SK-N-SH (cell line): ENCODE results near the gene CHCHD6. TPM values are rescaled to one million over a fixed set of nuclear protein-coding genes. Genes with fewer than 3 reads are reported as not detected.

ENCODE experiments used
- CTCF ChIA-PET: fragments of 300-600, 350-600 bp; formaldehyde crosslinking; extraction: SDS; loops from one replicate; lab custom pipeline; 2021; lab: Yijun Ruan, JAX
- POLR2A ChIA-PET: fragments of 350-600 bp; sonication (Branson Sonifier 250); formaldehyde crosslinking; extraction: SDS; loops from one replicate; lab custom pipeline; 2020; ENCODE audit warnings: antibody characterized with exemption, inconsistent platforms; lab: Yijun Ruan, JAX
- DNase-seq: peaks from one replicate; pipeline ENCODE4 v3.0.0; 2012
- H2AFZ ChIP-seq: fragments of 200-600 bp; sonication (generic); 2 replicates; pipeline ENCODE4 v1.8.1; 2016; ENCODE audit warnings: antibody characterized with exemption, mild to moderate bottlenecking, low read depth
- H3F3A ChIP-seq: fragments of 200-600 bp; sonication (generic); replicated peaks from 2 replicates; pipeline ENCODE3; 2016; ENCODE audit warnings: antibody characterized with exemption, mild to moderate bottlenecking; ENCODE audit not compliant: insufficient read depth
- H3K27ac ChIP-seq, 2 experiments: fragments of 200-500 bp in 1 of 2; fragments of 200-600 bp in 1 of 2; sonication (Bioruptor generic) in 1 of 2; sonication (generic), shearing (Covaris generic) in 1 of 2; 2 replicates each; pipeline versions ENCODE4 v1.5.1 to v1.6.1; 2014 to 2016; ENCODE audit warnings: low read depth in 2 of 2, inconsistent platforms in 1 of 2, low read length in 1 of 2, mild to moderate bottlenecking in 1 of 2, mixed read lengths in 1 of 2
- H3K27me3 ChIP-seq: fragments of 200-600 bp; sonication (generic), shearing (Covaris generic); 2 replicates; pipeline ENCODE4 v1.6.1; 2016; ENCODE audit warnings: mixed run types; ENCODE audit not compliant: insufficient read depth
- H3K36me3 ChIP-seq, 2 experiments: fragments of 200-500 bp in 1 of 2; fragments of 200-600 bp in 1 of 2; sonication (Bioruptor generic) in 1 of 2; sonication (generic) in 1 of 2; replicated peaks in 1 of 2; 2 replicates each; pipeline versions ENCODE3 to v1.5.1; 2014 to 2016; ENCODE audit warnings: low read length in 1 of 2, mild to moderate bottlenecking in 1 of 2; ENCODE audit not compliant: insufficient read depth in 2 of 2, control insufficient read depth in 1 of 2
- H3K4me1 ChIP-seq, 2 experiments: fragments of 200-500 bp in 1 of 2; fragments of 200-600 bp in 1 of 2; sonication (Bioruptor generic) in 1 of 2; sonication (generic), shearing (Covaris generic) in 1 of 2; 2 replicates each; pipeline versions ENCODE4 v1.5.1 to v1.6.1; 2014 to 2016; ENCODE audit warnings: low read depth in 1 of 2, low read length in 1 of 2, mixed run types in 1 of 2; ENCODE audit not compliant: insufficient read depth in 2 of 2, control insufficient read depth in 1 of 2
- H3K4me2 ChIP-seq: fragments of 200-600 bp; sonication (generic), shearing (Covaris generic); 2 replicates; pipeline ENCODE4 v1.6.1; 2017; ENCODE audit warnings: mixed run types
- H3K4me3 ChIP-seq, 2 experiments: fragments of 200-500 bp in 1 of 2; fragments of 200-600 bp in 1 of 2; sonication (Bioruptor generic) in 1 of 2; sonication (generic), shearing (Covaris generic) in 1 of 2; 2 replicates each; pipeline versions ENCODE4 v1.5.1 to v1.8.1; 2014 to 2016; ENCODE audit warnings: low read depth in 2 of 2, inconsistent platforms in 1 of 2, low read length in 1 of 2, mild to moderate bottlenecking in 1 of 2, mixed read lengths in 1 of 2, moderate library complexity in 1 of 2
- H3K79me2 ChIP-seq: fragments of 200-600 bp; sonication (generic); 2 replicates; pipeline ENCODE4 v1.8.1; 2017; ENCODE audit warnings: mild to moderate bottlenecking; ENCODE audit not compliant: insufficient read depth
- H3K9ac ChIP-seq: fragments of 200-600 bp; sonication (generic); 2 replicates; pipeline ENCODE4 v1.6.1; 2017; ENCODE audit warnings: mixed run types
- H3K9me2 ChIP-seq: fragments of 200-600 bp; sonication (generic); 2 replicates; pipeline ENCODE4 v1.6.1; 2017; ENCODE audit warnings: mixed run types
- H3K9me3 ChIP-seq: fragments of 200-600 bp; sonication (generic); 2 replicates; pipeline ENCODE4 v1.6.1; 2017; ENCODE audit warnings: mixed run types, mild to moderate bottlenecking, moderate library complexity
- H4K20me1 ChIP-seq: fragments of 200-600 bp; sonication (generic); 2 replicates; pipeline ENCODE4 v1.6.1; 2017; ENCODE audit warnings: mild to moderate bottlenecking, mixed run types; ENCODE audit not compliant: insufficient read depth
- ELF1 ChIP-seq: IDR thresholded peaks from 2 replicates; pipeline ENCODE4 v1.4.0; 2012
- EZH2phosphoT487 ChIP-seq: fragments of 200-600 bp; sonication (generic); IDR thresholded peaks from 2 replicates; pipeline ENCODE4 v1.6.1; 2017; ENCODE audit warnings: low read depth, mixed run types, mild to moderate bottlenecking, antibody characterized with exemption, moderate library complexity, borderline replicate concordance
- FOSL2 ChIP-seq: IDR thresholded peaks from 2 replicates; pipeline ENCODE4 v1.4.0; 2012; ENCODE audit warnings: low read depth, mild to moderate bottlenecking, moderate library complexity, borderline replicate concordance
- FOXM1 ChIP-seq: IDR thresholded peaks from 2 replicates; pipeline ENCODE4 v1.4.0; 2012; ENCODE audit warnings: low read depth, mild to moderate bottlenecking
- GATA2 ChIP-seq: sonication (generic); formaldehyde crosslinking; IDR thresholded peaks from 2 replicates; pipeline ENCODE4 v1.5.0; 2020; ENCODE audit warnings: mild to moderate bottlenecking, missing genetic modification reagents
- MAX ChIP-seq: IDR thresholded peaks from 2 replicates; pipeline ENCODE4 v1.4.0; 2012; ENCODE audit warnings: low read depth
- MEF2A ChIP-seq: IDR thresholded peaks from 2 replicates; pipeline ENCODE4 v1.4.0; 2012; ENCODE audit warnings: low read depth, borderline replicate concordance
- NFIC ChIP-seq: IDR thresholded peaks from 2 replicates; pipeline ENCODE4 v1.4.0; 2012; ENCODE audit warnings: borderline replicate concordance
- NRF1 ChIP-seq: IDR thresholded peaks from 2 replicates; pipeline ENCODE4 v1.6.1; 2012; ENCODE audit warnings: low read depth, mild to moderate bottlenecking, low read length
- PBX3 ChIP-seq: IDR thresholded peaks from 2 replicates; pipeline ENCODE4; 2012
- POLR2AphosphoS5 ChIP-seq: IDR thresholded peaks from 2 replicates; pipeline ENCODE4 v1.6.1; 2012; ENCODE audit warnings: low read depth, low read length
- RCOR1 ChIP-seq: fragments of 150-350 bp; IDR thresholded peaks from 2 replicates; pipeline ENCODE4 v1.6.1; 2017; ENCODE audit warnings: antibody characterized with exemption, low read length
- SMC3 ChIP-seq: IDR thresholded peaks from 2 replicates; pipeline ENCODE4 v1.6.1; 2012; ENCODE audit warnings: low read depth, low read length, improper control_type of control experiment
- TAF1 ChIP-seq: IDR thresholded peaks from 2 replicates; pipeline ENCODE4 v1.6.1; 2012; ENCODE audit warnings: low read depth, mild to moderate bottlenecking, low read length, moderate library complexity, borderline replicate concordance
- TEAD4 ChIP-seq: IDR thresholded peaks from 2 replicates; pipeline ENCODE4 v1.4.0; 2012; ENCODE audit warnings: mild to moderate bottlenecking, borderline replicate concordance; ENCODE audit not compliant: insufficient read depth
- USF1 ChIP-seq: IDR thresholded peaks from 2 replicates; pipeline ENCODE4 v1.4.0; 2012; ENCODE audit warnings: low read depth, borderline replicate concordance
- USF2 ChIP-seq: fragments of 150-350 bp; IDR thresholded peaks from 2 replicates; pipeline ENCODE4 v1.6.1; 2017; ENCODE audit warnings: antibody characterized with exemption, low read length, low read depth, borderline replicate concordance
- YY1 ChIP-seq: IDR thresholded peaks from 2 replicates; pipeline ENCODE4 v1.4.0; 2012; ENCODE audit warnings: low read depth, mild to moderate bottlenecking
- WGBS: methylation state at CpG from one replicate; pipeline ENCODE4 v1.1.6; 2017; ENCODE audit warnings: low lambda C conversion rate; 5-methylcytosine and 5-hydroxymethylcytosine counted together
- polyA plus RNA-seq, 3 experiments: library from polyadenylated mRNA; depleted of rRNA; stranded (reverse); fragments of >200 nt; gene quantifications; 2 replicates each; pipeline ENCODE4 v1.2.3, GENCODE V29; 2012

Gene CHCHD6
- polyA plus RNA-seq, 1 of the 3 experiments (the other 2 are of a cell fraction): 42.5 TPM

- DNase-seq: no peak
- ChIA-PET CTCF (interaction anchor here (0.7 to 6.4 kb wide), 9 partner anchors 8 to 496 kb away, joined by 3 to 54 read pairs (median 5); no protein-coding TSS in a partner anchor), POLR2A (no interaction called here)
- H4K20me1 ChIP-seq: no peaks in the 10 kb centered on the region
- TF ChIP-seq FOXM1 (no peak), POLR2AphosphoS5 (no peak), USF1 (no peak)
- H3K9me3 ChIP-seq: no peaks in the 10 kb centered on the region
- no peak overlapping the region for H2AFZ ChIP-seq
- no peak overlapping the region for H3K4me3 ChIP-seq
- no peaks in the 10 kb centered on the region for H3F3A ChIP-seq
- no peaks in the 10 kb centered on the region for H3K79me2 ChIP-seq
- WGBS: 86% methylated on average over 8 of the region's 10 CpGs
- peaks cover 0 to 47% of the 10 kb centered on the region in 2 experiments; a peak in 1 of 4 replicates for H3K4me1 ChIP-seq
- no peaks in the 10 kb centered on the region for H3K27me3 ChIP-seq
- no peak overlapping the region for H3K4me2 ChIP-seq
- H3K36me3 ChIP-seq: no peaks in the 10 kb centered on the region
- H3K27ac ChIP-seq: peak overlapping the region in 1 of 2 experiments; percentile 71; a peak in 2 of 4 replicates
- H3K9ac ChIP-seq: no peak overlapping the region
- no peaks in the 10 kb centered on the region for H3K9me2 ChIP-seq
These were observed 255.3 kb downstream of the CHCHD6 start for GRCh38 chr3:126959136-126959920.

- POLR2A ChIA-PET: interaction anchor here (0.8 to 1.4 kb wide), 3 partner anchors 14 to 277 kb away, joined by 3 read pairs; no protein-coding TSS in a partner anchor
- Histone ChIP-seq H3K27ac (peak overlapping the region in 1 of 2 experiments; percentile 71; a peak in 2 of 4 replicates), H3K79me2 (no peaks in the 10 kb centered on the region)
- TF ChIP-seq NRF1 (no peak), YY1 (no peak), MEF2A (no peak), TAF1 (no peak), USF2 (no peak), TEAD4 (no peak), EZH2phosphoT487 (no peak), MAX (peak; percentile 57; the same call in 1 of the 2 replicates), SMC3 (peak; percentile 37), POLR2AphosphoS5 (no peak), NFIC (no peak), GATA2 (CRISPR knock-in tag) (peak; percentile 33; the same call in 1 of the 2 replicates), FOSL2 (no peak), FOXM1 (no peak), PBX3 (no peak), RCOR1 (0 out of 2 replicates have a peak, but pooled peaks have one; percentile 19), ELF1 (no peak)
These were observed 256.0 kb downstream of the CHCHD6 start for GRCh38 chr3:126959921-126960603.

More at GRCh38 chr3:126959921-126960603, 256.0 kb downstream of the CHCHD6 start:
- no peaks in the 10 kb centered on the region for H3K36me3 ChIP-seq
- no peak overlapping the region for H2AFZ ChIP-seq
- H3K9me3 ChIP-seq: no peaks in the 10 kb centered on the region
- H4K20me1 ChIP-seq: no peaks in the 10 kb centered on the region
- no peak overlapping the region for H3K4me3 ChIP-seq
- H3K9me2 ChIP-seq: no peaks in the 10 kb centered on the region
- CTCF ChIA-PET: interaction anchor here (0.6 to 6.4 kb wide), 18 partner anchors 9 to 496 kb away, joined by 3 to 54 read pairs (median 4); partner anchors contain the start of gene PLXNA1
- 0 out of 2 replicates have a peak overlapping the region, but pooled peaks have one; percentile 2 for H3K4me2 ChIP-seq
- DNase-seq: peak; percentile 84
- H3K27me3 ChIP-seq: no peaks in the 10 kb centered on the region
- WGBS: 54% methylated on average over 17 of the region's 17 CpGs
- H3K9ac ChIP-seq: no peak overlapping the region
- H3K4me1 ChIP-seq: peaks cover 0 to 47% of the 10 kb centered on the region in 2 experiments; a peak in 1 of 4 replicates
- H3F3A ChIP-seq: no peaks in the 10 kb centered on the region
